MG63 (cell line): ENCODE measurements around the gene KCNQ1. TPM values are rescaled to one million over a fixed set of nuclear protein-coding genes. Genes with fewer than 3 reads are reported as not detected.
A peak's percentile ranks its signal among the peaks of the same experiment; 100 is the strongest.

Experiments used
- DNase-seq: peaks from one replicate; pipeline ENCODE4 v3.0.0-alpha.2; 2020
- H3K27me3 ChIP-seq: fragments of 250-450 bp; sonication (Bioruptor Pico); 2 replicates; pipeline ENCODE4 v1.5.1; 2020; ENCODE audit warnings: mild to moderate bottlenecking, moderate library complexity
- H3K36me3 ChIP-seq: fragments of 250-450 bp; sonication (Bioruptor Pico); 2 replicates; pipeline ENCODE4 v1.5.1; 2020; ENCODE audit warnings: mild to moderate bottlenecking, moderate library complexity
- H3K4me3 ChIP-seq: fragments of 250-450 bp; sonication (Bioruptor Pico); 2 replicates; pipeline ENCODE4 v1.5.1; 2020; ENCODE audit warnings: mild to moderate bottlenecking, moderate library complexity
- H3K9me3 ChIP-seq: fragments of 250-450 bp; sonication (Bioruptor Pico); 2 replicates; pipeline ENCODE4 v1.5.1; 2020; ENCODE audit warnings: mild to moderate bottlenecking, moderate library complexity
- total RNA-seq: library from RNA; depleted of rRNA; stranded (reverse); fragments of >200 nt; shearing (Covaris generic); gene quantifications from 2 replicates; pipeline ENCODE4 v1.2.3, GENCODE V29; 2014; ENCODE audit warnings: low replicate concordance

Gene KCNQ1
- total RNA-seq, 1 experiment from 2014 or later = not detected

- H3K27me3 ChIP-seq = no peaks in the 10 kb centered on the region
- no peak overlapping the region for H3K4me3 ChIP-seq
- no peaks in the 10 kb centered on the region for H3K9me3 ChIP-seq
- no peak for DNase-seq
- no peaks in the 10 kb centered on the region for H3K36me3 ChIP-seq
Measured at GRCh38 chr11:2766166-2766565, 321.4 kb downstream of the KCNQ1 start.

GRCh38 chr11:2767071-2767470, 322.3 kb downstream of the KCNQ1 start:
- H3K9me3 ChIP-seq = no peaks in the 10 kb centered on the region
- no peaks in the 10 kb centered on the region for H3K36me3 ChIP-seq
- DNase-seq = no peak
- H3K4me3 ChIP-seq = no peak overlapping the region
- no peaks in the 10 kb centered on the region for H3K27me3 ChIP-seq

- Histone ChIP-seq H3K9me3 (no peaks in the 10 kb centered on the region), H3K4me3 (no peak overlapping the region), H3K36me3 (no peaks in the 10 kb centered on the region), H3K27me3 (no peaks in the 10 kb centered on the region)
- no peak for DNase-seq
Measured at GRCh38 chr11:2767801-2768200, 323.0 kb downstream of the KCNQ1 start.

GRCh38 chr11:2768471-2769408, 323.9 kb downstream of the KCNQ1 start:
- peak; percentile 66 for DNase-seq
- Histone ChIP-seq H3K9me3 (no peaks in the 10 kb centered on the region), H3K4me3 (no peak overlapping the region), H3K36me3 (no peaks in the 10 kb centered on the region), H3K27me3 (no peaks in the 10 kb centered on the region)

GRCh38 chr11:2769409-2770095, 324.7 kb downstream of the KCNQ1 start:
- Histone ChIP-seq H3K36me3 (no peaks in the 10 kb centered on the region), H3K27me3 (no peaks in the 10 kb centered on the region), H3K9me3 (no peaks in the 10 kb centered on the region), H3K4me3 (no peak overlapping the region)
- DNase-seq = no peak

- Histone ChIP-seq H3K9me3 (no peaks in the 10 kb centered on the region), H3K4me3 (no peak overlapping the region), H3K36me3 (no peaks in the 10 kb centered on the region), H3K27me3 (no peaks in the 10 kb centered on the region)
- no peak for DNase-seq
Measured at GRCh38 chr11:2770096-2770751, 325.4 kb downstream of the KCNQ1 start.

- H3K4me3 ChIP-seq = no peak overlapping the region
Measured at GRCh38 chr11:2770761-2771301, 326.0 kb downstream of the KCNQ1 start.

GRCh38 chr11:2771758-2772466, 327.1 kb downstream of the KCNQ1 start:
- Histone ChIP-seq H3K36me3 (no peaks in the 10 kb centered on the region), H3K9me3 (no peaks in the 10 kb centered on the region), H3K4me3 (no peak overlapping the region), H3K27me3 (no peaks in the 10 kb centered on the region)
- no peak for DNase-seq

More at GRCh38 chr11:2770761-2771301, 326.0 kb downstream of the KCNQ1 start:
- Histone ChIP-seq H3K9me3 (no peaks in the 10 kb centered on the region), H3K27me3 (no peaks in the 10 kb centered on the region), H3K36me3 (no peaks in the 10 kb centered on the region)
- no peak for DNase-seq

GRCh38 chr11:2772544-2773031, 327.8 kb downstream of the KCNQ1 start:
- Histone ChIP-seq H3K4me3 (no peak overlapping the region), H3K36me3 (no peaks in the 10 kb centered on the region), H3K27me3 (no peaks in the 10 kb centered on the region), H3K9me3 (no peaks in the 10 kb centered on the region)
- DNase-seq = peak; percentile 28

- Histone ChIP-seq H3K4me3 (no peak overlapping the region), H3K9me3 (no peaks in the 10 kb centered on the region), H3K27me3 (no peaks in the 10 kb centered on the region), H3K36me3 (no peaks in the 10 kb centered on the region)
- no peak for DNase-seq
Measured at GRCh38 chr11:2774173-2775082, 329.6 kb downstream of the KCNQ1 start.

- H3K36me3 ChIP-seq = no peaks in the 10 kb centered on the region
- H3K27me3 ChIP-seq = no peaks in the 10 kb centered on the region
- no peaks in the 10 kb centered on the region for H3K9me3 ChIP-seq
- no peak overlapping the region for H3K4me3 ChIP-seq
- no peak for DNase-seq
Measured at GRCh38 chr11:2775083-2775625, 330.3 kb downstream of the KCNQ1 start.

GRCh38 chr11:2775626-2776350, 331.0 kb downstream of the KCNQ1 start:
- H3K36me3 ChIP-seq = no peaks in the 10 kb centered on the region
- no peak overlapping the region for H3K4me3 ChIP-seq
- no peaks in the 10 kb centered on the region for H3K9me3 ChIP-seq
- no peaks in the 10 kb centered on the region for H3K27me3 ChIP-seq
- no peak for DNase-seq

GRCh38 chr11:2776351-2777061, 331.7 kb downstream of the KCNQ1 start:
- no peak for DNase-seq

GRCh38 chr11:2777386-2777785, 332.6 kb downstream of the KCNQ1 start:
- no peak for DNase-seq
- no peaks in the 10 kb centered on the region for H3K9me3 ChIP-seq

More at GRCh38 chr11:2776351-2777061, 331.7 kb downstream of the KCNQ1 start:
- H3K4me3 ChIP-seq = no peak overlapping the region
- H3K9me3 ChIP-seq = no peaks in the 10 kb centered on the region
- no peaks in the 10 kb centered on the region for H3K36me3 ChIP-seq
- H3K27me3 ChIP-seq = no peaks in the 10 kb centered on the region

More at GRCh38 chr11:2777386-2777785, 332.6 kb downstream of the KCNQ1 start:
- Histone ChIP-seq H3K27me3 (no peaks in the 10 kb centered on the region), H3K4me3 (no peak overlapping the region), H3K36me3 (no peaks in the 10 kb centered on the region)
